ENCODE data around the gene NECAB2.

Gene NECAB2

DNA sequence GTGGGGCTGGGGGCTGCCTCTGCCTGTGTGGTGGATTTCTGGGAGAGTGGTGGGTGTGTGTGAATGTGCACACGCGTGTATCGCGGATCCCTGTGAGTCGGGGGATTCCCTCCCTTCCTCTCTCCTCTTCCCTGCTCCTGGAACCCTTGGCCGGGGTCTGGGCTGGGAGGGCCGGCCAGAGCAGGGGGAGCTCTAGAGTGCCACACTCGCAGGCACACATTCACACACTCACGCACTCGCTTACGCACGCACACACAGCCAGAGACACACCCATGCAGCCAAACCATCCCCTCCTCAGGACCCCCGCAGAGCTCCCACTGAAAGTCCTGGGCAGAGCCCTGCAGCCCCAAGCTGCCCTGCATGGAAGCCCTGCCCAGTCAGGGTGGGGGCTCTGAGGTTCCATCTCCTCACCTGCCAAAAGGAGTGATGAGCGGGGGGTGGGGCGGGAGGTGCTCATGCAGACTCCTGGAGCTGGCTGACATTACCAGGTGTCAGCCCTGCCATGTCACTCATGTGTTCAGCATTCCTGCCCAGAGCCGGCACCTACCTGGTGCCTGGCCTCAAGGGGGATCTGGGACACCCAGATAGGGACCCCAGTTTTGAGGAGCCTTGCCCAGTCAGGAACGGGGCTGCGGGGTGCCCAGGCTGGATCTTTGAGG is 1.9 kb downstream of the NECAB2 start:
- no peaks in the 10 kb centered on the region for H3K9me3 ChIP-seq (ENCODE audit: control insufficient read depth, insufficient read depth, low read length)
- H3K4me2 ChIP-seq (ENCODE audit: low read length) = no peak overlapping the region
- H3K4me3 ChIP-seq (ENCODE audit: low read length) = no peak overlapping the region
- H3K27ac ChIP-seq (ENCODE audit: low read depth, low read length) = no peak overlapping the region
- H3K79me2 ChIP-seq (ENCODE audit: control insufficient read depth, low read length) = no peaks in the 10 kb centered on the region
- no peaks in the 10 kb centered on the region for H4K20me1 ChIP-seq (ENCODE audit: control insufficient read depth, insufficient read depth, low read depth, low read length)
- TF ChIP-seq EZH2phosphoT487 (IDR thresholded peaks at IDR 0.05; ENCODE audit: borderline replicate concordance, low read length) = no peak
- TF ChIP-seq, protein P1, sequence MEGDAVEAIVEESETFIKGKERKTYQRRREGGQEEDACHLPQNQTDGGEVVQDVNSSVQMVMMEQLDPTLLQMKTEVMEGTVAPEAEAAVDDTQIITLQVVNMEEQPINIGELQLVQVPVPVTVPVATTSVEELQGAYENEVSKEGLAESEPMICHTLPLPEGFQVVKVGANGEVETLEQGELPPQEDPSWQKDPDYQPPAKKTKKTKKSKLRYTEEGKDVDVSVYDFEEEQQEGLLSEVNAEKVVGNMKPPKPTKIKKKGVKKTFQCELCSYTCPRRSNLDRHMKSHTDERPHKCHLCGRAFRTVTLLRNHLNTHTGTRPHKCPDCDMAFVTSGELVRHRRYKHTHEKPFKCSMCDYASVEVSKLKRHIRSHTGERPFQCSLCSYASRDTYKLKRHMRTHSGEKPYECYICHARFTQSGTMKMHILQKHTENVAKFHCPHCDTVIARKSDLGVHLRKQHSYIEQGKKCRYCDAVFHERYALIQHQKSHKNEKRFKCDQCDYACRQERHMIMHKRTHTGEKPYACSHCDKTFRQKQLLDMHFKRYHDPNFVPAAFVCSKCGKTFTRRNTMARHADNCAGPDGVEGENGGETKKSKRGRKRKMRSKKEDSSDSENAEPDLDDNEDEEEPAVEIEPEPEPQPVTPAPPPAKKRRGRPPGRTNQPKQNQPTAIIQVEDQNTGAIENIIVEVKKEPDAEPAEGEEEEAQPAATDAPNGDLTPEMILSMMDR (IDR thresholded peaks at IDR 0.05; ENCODE audit: low read depth, low read length, poor library complexity, severe bottlenecking) = no peak
- no peaks in the 10 kb centered on the region for H3F3A ChIP-seq (ENCODE audit: control insufficient read depth, insufficient read depth)
- no peaks in the 10 kb centered on the region for H3K27me3 ChIP-seq (ENCODE audit: control insufficient read depth, low read length)
- no peaks in the 10 kb centered on the region for H3K4me1 ChIP-seq (ENCODE audit: control insufficient read depth, low read length)
- no peaks in the 10 kb centered on the region for H3K36me3 ChIP-seq (ENCODE audit: control insufficient read depth, low read length)
- H3K9me2 ChIP-seq (replicated peaks; ENCODE audit: control insufficient read depth, low read length) = no peaks in the 10 kb centered on the region

DNA sequence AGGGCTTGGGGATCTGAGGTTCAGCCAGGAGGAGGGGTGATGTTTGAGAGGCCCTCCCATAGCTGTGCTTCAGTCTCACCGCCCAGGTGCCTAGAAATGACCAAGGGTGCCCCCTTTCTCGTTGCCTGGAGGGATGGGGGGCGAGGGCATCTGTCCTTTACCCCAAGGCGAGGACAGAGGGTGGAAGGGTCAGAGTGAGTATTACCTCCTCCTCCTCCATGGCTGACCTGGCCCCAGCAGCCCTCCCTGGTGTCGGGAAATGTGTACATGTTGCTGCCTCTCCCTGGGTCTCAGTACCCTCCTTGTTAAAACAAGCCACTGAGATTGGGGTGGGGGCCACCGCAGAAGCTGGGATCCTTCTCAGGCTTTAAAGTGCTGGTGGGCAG is 2.4 kb downstream of the NECAB2 start:
- Histone ChIP-seq H4K20me1 (ENCODE audit: control insufficient read depth, insufficient read depth, low read depth, low read length) (no peaks in the 10 kb centered on the region), H3F3A (ENCODE audit: control insufficient read depth, insufficient read depth) (no peaks in the 10 kb centered on the region), H3K27me3 (ENCODE audit: control insufficient read depth, low read length) (no peaks in the 10 kb centered on the region), H3K9me3 (ENCODE audit: control insufficient read depth, insufficient read depth, low read length) (no peaks in the 10 kb centered on the region), H3K4me1 (ENCODE audit: control insufficient read depth, low read length) (no peaks in the 10 kb centered on the region), H3K4me3 (ENCODE audit: low read length) (no peak overlapping the region), H3K27ac (ENCODE audit: low read depth, low read length) (no peak overlapping the region), H3K36me3 (ENCODE audit: control insufficient read depth, low read length) (no peaks in the 10 kb centered on the region), H3K79me2 (ENCODE audit: control insufficient read depth, low read length) (no peaks in the 10 kb centered on the region), H3K4me2 (ENCODE audit: low read length) (no peak overlapping the region), H3K9me2 (replicated peaks; ENCODE audit: control insufficient read depth, low read length) (no peaks in the 10 kb centered on the region)
- TF ChIP-seq, protein P1 (IDR thresholded peaks at IDR 0.05; ENCODE audit: low read depth, low read length, poor library complexity, severe bottlenecking) = no peak
- TF ChIP-seq EZH2phosphoT487 (IDR thresholded peaks at IDR 0.05; ENCODE audit: borderline replicate concordance, low read length) = no peak

DNA sequence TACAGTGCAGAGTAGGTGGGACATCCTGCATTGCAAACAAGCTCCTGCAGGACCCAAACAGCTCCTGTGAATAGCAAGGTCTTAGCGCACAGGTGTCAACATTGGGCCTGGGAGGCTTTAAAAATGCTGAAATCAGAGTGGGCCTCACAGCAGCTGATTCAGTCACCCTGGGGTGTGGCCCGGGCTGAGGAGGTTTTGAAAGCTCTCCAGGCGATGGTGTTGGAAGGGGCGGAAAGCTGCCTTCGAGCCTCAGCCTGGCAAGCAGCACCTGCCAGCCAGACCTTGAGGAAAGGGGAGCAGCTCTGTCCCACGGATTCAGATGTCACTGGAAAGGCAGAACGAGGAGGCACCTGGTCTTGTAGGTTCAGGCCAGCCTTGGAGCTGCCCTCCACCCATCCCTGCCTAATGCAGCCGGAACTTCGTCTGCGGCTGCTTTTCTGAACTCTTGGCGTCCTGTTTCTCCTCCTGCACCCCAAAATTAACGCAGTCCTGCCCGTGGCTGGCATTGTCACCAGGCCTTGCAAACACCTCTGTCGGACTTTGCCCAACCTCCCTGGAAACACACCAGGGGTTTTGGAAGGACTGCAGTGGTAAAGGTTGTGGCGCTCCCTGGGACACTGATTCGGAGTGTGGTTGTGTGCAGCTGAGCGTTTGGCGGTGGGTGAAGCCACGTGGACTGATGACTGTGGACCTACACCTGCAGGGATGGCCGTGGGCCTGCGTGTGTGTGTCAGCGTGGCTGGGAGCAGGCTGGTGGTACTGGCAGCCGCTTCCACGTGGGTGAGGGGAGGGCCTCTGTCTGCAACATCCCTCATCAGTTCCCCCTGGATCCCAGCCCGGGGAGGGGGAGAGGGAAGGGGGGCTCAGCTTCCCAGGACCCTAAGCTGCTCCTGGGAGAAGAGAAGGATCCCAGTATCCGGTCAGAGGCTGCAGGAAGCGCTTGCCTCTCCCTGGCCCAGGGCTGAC is 3.4 kb downstream of the NECAB2 start:
- no peak overlapping the region for H3K27ac ChIP-seq (ENCODE audit: low read depth, low read length)
- H3K36me3 ChIP-seq (ENCODE audit: control insufficient read depth, low read length) = no peaks in the 10 kb centered on the region
- no peak overlapping the region for H3K4me3 ChIP-seq (ENCODE audit: low read length)
- no peak overlapping the region for H3K4me2 ChIP-seq (ENCODE audit: low read length)
- no peaks in the 10 kb centered on the region for H3K79me2 ChIP-seq (ENCODE audit: control insufficient read depth, low read length)
- no peaks in the 10 kb centered on the region for H3K27me3 ChIP-seq (ENCODE audit: control insufficient read depth, low read length)
- H3K9me2 ChIP-seq (replicated peaks; ENCODE audit: control insufficient read depth, low read length) = no peaks in the 10 kb centered on the region
- H3F3A ChIP-seq (ENCODE audit: control insufficient read depth, insufficient read depth) = no peaks in the 10 kb centered on the region
- TF ChIP-seq, protein P1 (IDR thresholded peaks at IDR 0.05; ENCODE audit: low read depth, low read length, poor library complexity, severe bottlenecking) = no peak
- no peak for TF ChIP-seq EZH2phosphoT487 (IDR thresholded peaks at IDR 0.05; ENCODE audit: borderline replicate concordance, low read length)
- no peaks in the 10 kb centered on the region for H4K20me1 ChIP-seq (ENCODE audit: control insufficient read depth, insufficient read depth, low read depth, low read length)
- no peaks in the 10 kb centered on the region for H3K4me1 ChIP-seq (ENCODE audit: control insufficient read depth, low read length)
- no peaks in the 10 kb centered on the region for H3K9me3 ChIP-seq (ENCODE audit: control insufficient read depth, insufficient read depth, low read length)

Data from DOHH2 (cell line).